CD4-positive, alpha-beta T cell treated with Interleukin-15 for 1 hour (primary cell): ENCODE measurements around the gene SIDT2.
"Not testable (repeated sequence)": the region's sequence is repeated elsewhere in the genome, so short reads cannot be mapped to it uniquely, and the experiment has no call there.

Experiments
- DNase-seq: peaks from one replicate; pipeline ENCODE4 v3.0.0-alpha.2; 2020

SIDT2 gene

GRCh38 chr11:117205211-117205818 lies 26.8 kb downstream of the SIDT2 start:
- no peak for DNase-seq

GRCh38 chr11:117206111-117206510 lies 27.6 kb downstream of the SIDT2 start:
- not testable (repeated sequence) for DNase-seq

- DNase-seq, result not testable (repeated sequence)
Measured at GRCh38 chr11:117206859-117207258, 28.3 kb downstream of the SIDT2 start.

- DNase-seq, result not testable (repeated sequence)
Measured at GRCh38 chr11:117207481-117207880, 28.9 kb downstream of the SIDT2 start.

- DNase-seq, result not testable (repeated sequence)
Measured at GRCh38 chr11:117208710-117209109, 30.2 kb downstream of the SIDT2 start.

GRCh38 chr11:117209351-117210125 lies 31.0 kb downstream of the SIDT2 start:
- DNase-seq, result not testable (repeated sequence)

- DNase-seq, result no peak
Measured at GRCh38 chr11:117210620-117211019, 32.1 kb downstream of the SIDT2 start.

GRCh38 chr11:117212697-117213355 lies 34.3 kb downstream of the SIDT2 start:
- DNase-seq, result no peak

- no peak for DNase-seq
Measured at GRCh38 chr11:117214404-117215110, 36.0 kb downstream of the SIDT2 start.

GRCh38 chr11:117217141-117218084 lies 38.9 kb downstream of the SIDT2 start:
- no peak for DNase-seq

GRCh38 chr11:117218133-117218915 lies 39.8 kb downstream of the SIDT2 start:
- DNase-seq, result no peak

- no peak for DNase-seq
Measured at GRCh38 chr11:117219001-117219400, 40.5 kb downstream of the SIDT2 start.

- no peak for DNase-seq
Measured at GRCh38 chr11:117219455-117219854, 40.9 kb downstream of the SIDT2 start.

- DNase-seq, result no peak
Measured at GRCh38 chr11:117219995-117220394, 41.5 kb downstream of the SIDT2 start.

GRCh38 chr11:117220568-117220967 lies 42.0 kb downstream of the SIDT2 start:
- no peak for DNase-seq

- DNase-seq, result no peak
Measured at GRCh38 chr11:117220999-117221774, 42.6 kb downstream of the SIDT2 start.

GRCh38 chr11:117221775-117222517 lies 43.4 kb downstream of the SIDT2 start:
- no peak for DNase-seq

GRCh38 chr11:117222991-117223740 lies 44.6 kb downstream of the SIDT2 start:
- DNase-seq, result no peak
